WTC11 (cell line): ENCODE results near the gene SLC4A11.

Experiments used
- CBFB ChIP-seq: sonication (generic); formaldehyde crosslinking; IDR thresholded peaks from 2 replicates; pipeline ENCODE4 v1.8.1; 2022; ENCODE audit warnings: mild to moderate bottlenecking, low read depth, missing genetic modification reagents
- CREB1 ChIP-seq: sonication (generic); formaldehyde crosslinking; IDR thresholded peaks from 2 replicates; pipeline ENCODE4 v1.8.0; 2023; ENCODE audit warnings: mild to moderate bottlenecking, missing genetic modification reagents
- ESRRA ChIP-seq: sonication (generic); formaldehyde crosslinking; IDR thresholded peaks from 2 replicates; pipeline ENCODE4 v1.8.1; 2022; ENCODE audit warnings: mild to moderate bottlenecking, missing genetic modification reagents, borderline replicate concordance
- JUN ChIP-seq: sonication (generic); formaldehyde crosslinking; IDR thresholded peaks from 2 replicates; pipeline ENCODE4 v1.8.0; 2023; ENCODE audit warnings: mild to moderate bottlenecking, missing genetic modification reagents
- NFYB ChIP-seq: sonication (generic); formaldehyde crosslinking; conservative IDR thresholded peaks from 2 replicates; pipeline ENCODE4 v1.8.0; 2022; ENCODE audit warnings: low read depth, missing genetic modification reagents
- SP1 ChIP-seq: sonication (generic); formaldehyde crosslinking; conservative IDR thresholded peaks from 2 replicates; pipeline ENCODE4 v1.8.1; 2022; ENCODE audit warnings: missing genetic modification reagents
- TEAD4 ChIP-seq: sonication (generic); formaldehyde crosslinking; IDR thresholded peaks from 2 replicates; pipeline ENCODE4 v1.8.0; 2022; ENCODE audit warnings: mild to moderate bottlenecking, missing genetic modification reagents
- ZBTB21 ChIP-seq: sonication (generic); formaldehyde crosslinking; IDR thresholded peaks from 2 replicates; pipeline ENCODE4 v1.8.1; 2023; ENCODE audit warnings: mild to moderate bottlenecking, missing genetic modification reagents, borderline replicate concordance
- TF ChIP-seq, protein P1 (sequence below): fragments of 200-600 bp; IDR thresholded peaks from 2 replicates; pipeline ENCODE4 v1.8.0; 2022; ENCODE audit warnings: antibody characterized with exemption
- TF ChIP-seq, protein P2 (sequence below): sonication (generic); formaldehyde crosslinking; conservative IDR thresholded peaks from 2 replicates; pipeline ENCODE4 v1.8.1; 2022; ENCODE audit warnings: mild to moderate bottlenecking, missing genetic modification reagents
- TF ChIP-seq, protein P3 (sequence below): sonication (generic); formaldehyde crosslinking; IDR thresholded peaks from 2 replicates; pipeline ENCODE4 v1.8.0; 2023; ENCODE audit warnings: missing genetic modification reagents
- TF ChIP-seq, protein P4 (sequence below): sonication (generic); formaldehyde crosslinking; IDR thresholded peaks from 2 replicates; pipeline ENCODE4 v1.8.0; 2022; ENCODE audit warnings: mild to moderate bottlenecking, missing genetic modification reagents
- TF ChIP-seq, protein P5 (sequence below): sonication (generic); formaldehyde crosslinking; IDR thresholded peaks from 2 replicates; pipeline ENCODE4 v1.8.0; 2023; ENCODE audit warnings: mild to moderate bottlenecking, missing genetic modification reagents
- TF ChIP-seq, protein P6 (sequence below): fragments of 250-450 bp; sonication (Bioruptor Pico); conservative IDR thresholded peaks from 2 replicates; pipeline ENCODE4 v1.9.0; 2021; ENCODE audit warnings: mild to moderate bottlenecking

DNA sequence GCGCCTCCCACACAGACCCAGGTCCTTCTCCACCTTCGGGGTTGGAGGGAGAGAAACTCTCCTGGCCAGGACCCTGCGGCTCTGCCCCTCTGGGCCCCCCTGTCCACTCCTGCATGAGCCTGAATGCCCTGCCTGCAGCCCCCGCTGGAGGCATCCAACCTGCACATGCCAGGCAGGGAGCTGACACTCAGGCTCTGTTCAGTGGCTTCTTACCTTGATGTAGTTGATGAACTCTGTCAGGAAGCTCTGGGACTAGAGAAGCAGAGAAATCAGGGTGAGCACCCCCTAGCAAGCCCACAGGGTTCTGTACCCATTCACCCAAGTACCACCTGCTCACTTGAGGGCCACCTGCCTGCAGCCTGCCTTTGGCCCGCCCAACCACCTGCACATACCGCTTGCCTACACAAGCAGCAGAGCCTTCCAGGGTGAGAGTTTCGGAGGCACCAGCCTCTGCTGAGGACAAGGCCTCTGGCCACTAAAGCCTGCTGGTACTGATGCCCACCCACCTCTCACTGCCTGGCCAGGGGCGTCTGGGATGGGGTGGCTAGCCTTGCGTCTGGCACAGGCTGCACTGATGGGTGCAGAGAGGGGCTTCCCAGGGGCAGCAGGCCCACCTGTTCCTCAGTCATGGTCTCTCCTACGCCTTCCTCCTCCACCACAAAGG, 44.2 kb downstream of the SLC4A11 start:
- TF ChIP-seq, protein P1, sequence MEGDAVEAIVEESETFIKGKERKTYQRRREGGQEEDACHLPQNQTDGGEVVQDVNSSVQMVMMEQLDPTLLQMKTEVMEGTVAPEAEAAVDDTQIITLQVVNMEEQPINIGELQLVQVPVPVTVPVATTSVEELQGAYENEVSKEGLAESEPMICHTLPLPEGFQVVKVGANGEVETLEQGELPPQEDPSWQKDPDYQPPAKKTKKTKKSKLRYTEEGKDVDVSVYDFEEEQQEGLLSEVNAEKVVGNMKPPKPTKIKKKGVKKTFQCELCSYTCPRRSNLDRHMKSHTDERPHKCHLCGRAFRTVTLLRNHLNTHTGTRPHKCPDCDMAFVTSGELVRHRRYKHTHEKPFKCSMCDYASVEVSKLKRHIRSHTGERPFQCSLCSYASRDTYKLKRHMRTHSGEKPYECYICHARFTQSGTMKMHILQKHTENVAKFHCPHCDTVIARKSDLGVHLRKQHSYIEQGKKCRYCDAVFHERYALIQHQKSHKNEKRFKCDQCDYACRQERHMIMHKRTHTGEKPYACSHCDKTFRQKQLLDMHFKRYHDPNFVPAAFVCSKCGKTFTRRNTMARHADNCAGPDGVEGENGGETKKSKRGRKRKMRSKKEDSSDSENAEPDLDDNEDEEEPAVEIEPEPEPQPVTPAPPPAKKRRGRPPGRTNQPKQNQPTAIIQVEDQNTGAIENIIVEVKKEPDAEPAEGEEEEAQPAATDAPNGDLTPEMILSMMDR, result no peak
- TF ChIP-seq ZBTB21 (no peak), ESRRA (no peak), JUN (no peak), TEAD4 (CRISPR knock-in tag) (no peak), SP1 (no peak), NFYB (no peak), CBFB (CRISPR knock-in tag) (no peak), CREB1 (CRISPR knock-in tag) (no peak)
- TF ChIP-seq, protein P2, sequence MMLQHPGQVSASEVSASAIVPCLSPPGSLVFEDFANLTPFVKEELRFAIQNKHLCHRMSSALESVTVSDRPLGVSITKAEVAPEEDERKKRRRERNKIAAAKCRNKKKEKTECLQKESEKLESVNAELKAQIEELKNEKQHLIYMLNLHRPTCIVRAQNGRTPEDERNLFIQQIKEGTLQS (CRISPR knock-in tag), result no peak
- TF ChIP-seq, protein P3, sequence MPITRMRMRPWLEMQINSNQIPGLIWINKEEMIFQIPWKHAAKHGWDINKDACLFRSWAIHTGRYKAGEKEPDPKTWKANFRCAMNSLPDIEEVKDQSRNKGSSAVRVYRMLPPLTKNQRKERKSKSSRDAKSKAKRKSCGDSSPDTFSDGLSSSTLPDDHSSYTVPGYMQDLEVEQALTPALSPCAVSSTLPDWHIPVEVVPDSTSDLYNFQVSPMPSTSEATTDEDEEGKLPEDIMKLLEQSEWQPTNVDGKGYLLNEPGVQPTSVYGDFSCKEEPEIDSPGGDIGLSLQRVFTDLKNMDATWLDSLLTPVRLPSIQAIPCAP (CRISPR knock-in tag), result no peak
- TF ChIP-seq, protein P4, sequence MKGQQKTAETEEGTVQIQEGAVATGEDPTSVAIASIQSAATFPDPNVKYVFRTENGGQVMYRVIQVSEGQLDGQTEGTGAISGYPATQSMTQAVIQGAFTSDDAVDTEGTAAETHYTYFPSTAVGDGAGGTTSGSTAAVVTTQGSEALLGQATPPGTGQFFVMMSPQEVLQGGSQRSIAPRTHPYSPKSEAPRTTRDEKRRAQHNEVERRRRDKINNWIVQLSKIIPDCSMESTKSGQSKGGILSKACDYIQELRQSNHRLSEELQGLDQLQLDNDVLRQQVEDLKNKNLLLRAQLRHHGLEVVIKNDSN (CRISPR knock-in tag), result no peak
- TF ChIP-seq, protein P5, sequence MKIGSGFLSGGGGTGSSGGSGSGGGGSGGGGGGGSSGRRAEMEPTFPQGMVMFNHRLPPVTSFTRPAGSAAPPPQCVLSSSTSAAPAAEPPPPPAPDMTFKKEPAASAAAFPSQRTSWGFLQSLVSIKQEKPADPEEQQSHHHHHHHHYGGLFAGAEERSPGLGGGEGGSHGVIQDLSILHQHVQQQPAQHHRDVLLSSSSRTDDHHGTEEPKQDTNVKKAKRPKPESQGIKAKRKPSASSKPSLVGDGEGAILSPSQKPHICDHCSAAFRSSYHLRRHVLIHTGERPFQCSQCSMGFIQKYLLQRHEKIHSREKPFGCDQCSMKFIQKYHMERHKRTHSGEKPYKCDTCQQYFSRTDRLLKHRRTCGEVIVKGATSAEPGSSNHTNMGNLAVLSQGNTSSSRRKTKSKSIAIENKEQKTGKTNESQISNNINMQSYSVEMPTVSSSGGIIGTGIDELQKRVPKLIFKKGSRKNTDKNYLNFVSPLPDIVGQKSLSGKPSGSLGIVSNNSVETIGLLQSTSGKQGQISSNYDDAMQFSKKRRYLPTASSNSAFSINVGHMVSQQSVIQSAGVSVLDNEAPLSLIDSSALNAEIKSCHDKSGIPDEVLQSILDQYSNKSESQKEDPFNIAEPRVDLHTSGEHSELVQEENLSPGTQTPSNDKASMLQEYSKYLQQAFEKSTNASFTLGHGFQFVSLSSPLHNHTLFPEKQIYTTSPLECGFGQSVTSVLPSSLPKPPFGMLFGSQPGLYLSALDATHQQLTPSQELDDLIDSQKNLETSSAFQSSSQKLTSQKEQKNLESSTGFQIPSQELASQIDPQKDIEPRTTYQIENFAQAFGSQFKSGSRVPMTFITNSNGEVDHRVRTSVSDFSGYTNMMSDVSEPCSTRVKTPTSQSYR, result no peak
- TF ChIP-seq, protein P6, sequence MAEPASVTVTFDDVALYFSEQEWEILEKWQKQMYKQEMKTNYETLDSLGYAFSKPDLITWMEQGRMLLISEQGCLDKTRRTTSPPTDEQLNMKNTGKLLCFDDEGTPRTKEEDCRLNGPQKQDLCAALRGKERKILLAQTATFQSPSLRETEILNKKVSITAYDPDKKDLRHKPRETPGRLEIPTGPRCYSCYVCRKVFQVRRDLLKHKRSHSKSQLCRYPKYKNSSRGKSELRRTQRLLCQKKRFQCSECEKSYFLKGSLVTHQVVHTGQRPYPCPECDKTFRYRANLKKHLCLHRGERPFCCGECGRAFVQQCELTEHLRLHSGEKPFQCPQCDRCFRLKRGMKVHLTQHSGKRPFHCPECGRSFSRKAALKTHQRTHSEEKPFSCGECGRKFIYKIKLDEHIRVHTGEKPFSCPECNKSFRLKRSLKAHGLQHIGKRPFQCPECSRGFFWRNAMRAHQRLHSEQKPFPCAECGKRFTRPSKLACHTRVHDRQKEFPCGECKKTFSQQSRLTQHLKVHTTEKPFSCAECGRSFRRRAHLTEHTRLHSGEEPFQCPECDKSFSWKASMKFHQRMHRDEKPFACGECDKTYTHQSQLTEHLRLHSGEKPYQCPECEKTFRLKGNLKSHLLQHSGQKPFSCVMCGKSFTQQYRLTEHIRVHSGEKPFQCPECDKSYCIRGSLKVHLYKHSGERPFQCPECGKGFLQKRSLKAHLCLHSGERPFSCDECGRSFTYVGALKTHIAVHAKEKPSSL (CRISPR knock-in tag), result no peak
